C4-2B (cell line): Measurements from ENCODE around the gene TBC1D12.

Experiments
- ZFX ChIP-seq: fragments of 450-650 bp; IDR thresholded peaks from 2 replicates; pipeline ENCODE4 v1.6.1; 2017
- TF ChIP-seq, protein P1 (sequence below): fragments of 450-650 bp; conservative IDR thresholded peaks from 2 replicates; pipeline ENCODE4 v1.5.1; 2017; ENCODE audit warnings: mild to moderate bottlenecking

DNA sequence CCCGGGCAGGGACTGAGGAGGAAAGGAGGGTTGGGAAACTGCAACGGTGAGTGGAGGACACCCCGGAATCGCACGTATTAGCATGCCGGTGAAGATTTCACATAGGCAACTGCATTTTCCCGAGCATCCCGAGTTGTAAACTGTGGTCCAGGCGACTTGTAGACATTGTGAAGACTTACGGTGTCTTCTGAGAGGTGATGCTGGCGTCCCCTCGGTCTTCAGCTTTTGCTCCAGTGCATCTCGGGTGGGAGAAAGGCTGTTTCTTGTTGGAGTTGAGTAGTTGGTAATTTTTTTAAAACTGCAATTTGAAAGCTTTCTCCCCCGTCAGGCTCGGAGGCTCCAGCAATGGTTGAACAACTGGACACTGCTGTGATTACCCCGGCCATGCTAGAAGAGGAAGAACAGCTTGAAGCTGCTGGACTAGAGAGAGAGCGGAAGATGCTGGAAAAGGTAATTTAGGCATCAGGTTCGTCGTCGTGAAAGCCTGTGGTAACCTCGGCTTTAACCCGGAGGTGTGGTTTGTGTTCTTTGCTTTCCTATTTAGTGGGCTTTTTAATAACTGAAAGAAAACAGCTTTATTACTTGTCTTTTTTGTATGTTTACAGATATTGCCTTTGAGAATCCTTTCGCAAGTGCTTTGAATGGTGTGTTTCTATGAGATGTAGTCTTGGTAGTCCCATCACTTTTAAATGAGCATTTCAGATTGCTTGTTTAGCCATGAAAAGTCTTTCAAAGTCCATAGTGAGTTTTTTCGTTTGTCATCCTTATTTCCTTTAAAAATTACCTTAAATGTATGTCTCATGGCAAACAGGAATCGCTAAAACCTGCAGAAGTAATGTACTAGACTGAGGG, 143.9 kb downstream of the TBC1D12 start:
- TF ChIP-seq, protein P1, sequence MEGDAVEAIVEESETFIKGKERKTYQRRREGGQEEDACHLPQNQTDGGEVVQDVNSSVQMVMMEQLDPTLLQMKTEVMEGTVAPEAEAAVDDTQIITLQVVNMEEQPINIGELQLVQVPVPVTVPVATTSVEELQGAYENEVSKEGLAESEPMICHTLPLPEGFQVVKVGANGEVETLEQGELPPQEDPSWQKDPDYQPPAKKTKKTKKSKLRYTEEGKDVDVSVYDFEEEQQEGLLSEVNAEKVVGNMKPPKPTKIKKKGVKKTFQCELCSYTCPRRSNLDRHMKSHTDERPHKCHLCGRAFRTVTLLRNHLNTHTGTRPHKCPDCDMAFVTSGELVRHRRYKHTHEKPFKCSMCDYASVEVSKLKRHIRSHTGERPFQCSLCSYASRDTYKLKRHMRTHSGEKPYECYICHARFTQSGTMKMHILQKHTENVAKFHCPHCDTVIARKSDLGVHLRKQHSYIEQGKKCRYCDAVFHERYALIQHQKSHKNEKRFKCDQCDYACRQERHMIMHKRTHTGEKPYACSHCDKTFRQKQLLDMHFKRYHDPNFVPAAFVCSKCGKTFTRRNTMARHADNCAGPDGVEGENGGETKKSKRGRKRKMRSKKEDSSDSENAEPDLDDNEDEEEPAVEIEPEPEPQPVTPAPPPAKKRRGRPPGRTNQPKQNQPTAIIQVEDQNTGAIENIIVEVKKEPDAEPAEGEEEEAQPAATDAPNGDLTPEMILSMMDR, result no peak
- no peak for TF ChIP-seq ZFX
